Activated T-cell treated with anti-CD3 and anti-CD28 coated beads, Interleukin-2, amount 50 U/mL, for 4 hours (primary cell): ENCODE results near the gene FLCN. TPM values are rescaled to one million over a fixed set of nuclear protein-coding genes. Genes with fewer than 3 reads are reported as not detected.
"Not testable (repeated sequence)": the region's sequence is repeated elsewhere in the genome, so short reads cannot be mapped to it uniquely, and the experiment has no call there.

Source experiments
- ATAC-seq, 2 donors: fragments of 200-7000 bp; cut with Tn5 transposase; one replicate each; pipeline ENCODE4 v1.10.0; 2021
- DNase-seq: peaks from one replicate; pipeline ENCODE4 v3.0.0-alpha.2; 2020
- H3K27me3 Mint-ChIP-seq: one replicate; pipeline ENCODE4 v1.8.0; 2021; ENCODE audit warnings: low read depth, mixed read lengths
- H3K36me3 Mint-ChIP-seq: one replicate; pipeline ENCODE4 v1.8.0; 2022; ENCODE audit warnings: mixed read lengths; ENCODE audit not compliant: insufficient read depth
- H3K4me1 Mint-ChIP-seq: one replicate; pipeline ENCODE4 v1.8.0; 2021; ENCODE audit warnings: low read depth, mixed read lengths
- H3K4me3 Mint-ChIP-seq: one replicate; pipeline ENCODE4 v1.8.0; 2021; ENCODE audit warnings: mild to moderate bottlenecking, moderate library complexity, mixed read lengths
- H3K9me3 Mint-ChIP-seq: one replicate; pipeline ENCODE4 v1.8.0; 2021; ENCODE audit warnings: mixed read lengths
- total RNA-seq, 3 donors: library from RNA; stranded (reverse); gene quantifications; one replicate each; pipeline ENCODE4 v1.2.1, GENCODE V29; 2021

Gene FLCN
- total RNA-seq, 3 donors from 2014 or later, result 15.6 to 27.0 (median 25.6) TPM

DNA sequence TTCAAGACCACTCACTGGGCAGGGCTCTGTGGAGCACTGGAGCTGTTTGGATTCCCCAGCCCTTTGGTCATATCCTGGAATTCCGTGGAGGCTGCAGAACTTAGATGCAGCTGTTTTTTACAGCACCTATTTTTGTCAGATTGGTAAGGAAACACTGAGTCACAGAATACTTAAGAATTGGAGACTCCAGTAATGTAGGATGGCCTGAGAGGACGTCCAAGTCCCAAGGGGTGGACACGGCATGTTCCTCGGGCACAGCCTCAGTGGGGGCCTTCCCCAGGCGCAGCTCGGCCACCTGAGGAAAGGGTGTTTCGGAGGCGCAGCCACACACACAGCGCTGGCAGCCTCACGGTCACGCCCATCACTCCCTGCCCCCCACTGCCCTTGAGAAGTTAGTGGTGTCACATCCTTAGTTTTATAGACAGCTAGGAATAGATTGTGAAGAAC lies 45.6 kb downstream of the FLCN start:
- ATAC-seq, result no peak
- Mint-ChIP-seq H3K27me3 (no peaks in the 10 kb centered on the region), H3K36me3 (peaks cover 3% of the 10 kb centered on the region), H3K4me3 (no peak overlapping the region), H3K9me3 (no peaks in the 10 kb centered on the region), H3K4me1 (peaks cover 13% of the 10 kb centered on the region)
- DNase-seq, result no peak

DNA sequence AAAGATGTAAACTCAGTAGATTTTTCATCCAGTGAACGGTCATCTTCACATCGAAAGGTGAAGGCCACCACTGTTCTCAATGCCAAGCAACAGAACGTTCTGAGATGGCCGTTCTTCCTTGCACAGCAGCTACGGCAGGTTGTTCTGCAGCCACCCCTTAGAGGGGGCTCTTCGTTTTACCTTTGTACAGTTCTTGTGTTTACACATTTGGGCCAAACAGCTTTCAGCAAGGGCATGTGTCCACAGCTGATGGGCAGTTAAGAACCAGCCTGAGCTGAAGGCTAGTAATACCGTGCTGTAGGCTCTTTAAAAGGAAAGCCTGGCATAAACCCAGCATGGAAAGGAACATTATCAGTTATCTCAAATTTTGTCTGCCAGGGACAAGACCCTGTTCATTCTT lies 46.8 kb downstream of the FLCN start:
- ATAC-seq (no peak), DNase-seq (no peak)
- Mint-ChIP-seq H3K4me3 (no peak overlapping the region), H3K36me3 (peaks cover 9% of the 10 kb centered on the region), H3K9me3 (no peaks in the 10 kb centered on the region), H3K27me3 (no peaks in the 10 kb centered on the region), H3K4me1 (peaks cover 25% of the 10 kb centered on the region)

DNA sequence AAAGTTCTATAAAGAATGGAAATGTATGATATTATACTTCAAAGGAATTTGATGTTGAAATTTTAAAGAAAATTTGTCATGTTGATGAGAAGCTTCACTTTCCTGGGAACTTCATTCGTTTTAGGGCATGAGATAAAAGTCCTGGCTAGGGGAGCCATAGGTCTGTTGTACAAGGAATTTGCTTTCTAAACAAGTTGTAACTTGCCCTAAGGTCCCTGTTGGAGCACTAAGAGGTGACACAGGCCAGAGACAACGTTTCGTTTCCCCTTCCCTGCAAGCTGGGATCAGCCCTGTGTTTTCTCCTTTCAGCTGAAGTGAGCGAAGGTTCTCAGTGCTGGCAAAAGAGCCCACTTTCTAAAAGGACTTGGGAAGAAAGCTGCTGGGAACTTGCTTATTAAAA lies 47.4 kb downstream of the FLCN start:
- no peaks in the 10 kb centered on the region for H3K9me3 Mint-ChIP-seq
- H3K4me3 Mint-ChIP-seq, result no peak overlapping the region
- H3K36me3 Mint-ChIP-seq, result peaks cover 9% of the 10 kb centered on the region
- H3K4me1 Mint-ChIP-seq, result peaks cover 31% of the 10 kb centered on the region
- DNase-seq, result no peak
- no peaks in the 10 kb centered on the region for H3K27me3 Mint-ChIP-seq
- ATAC-seq, result no peak

- DNase-seq (no peak), ATAC-seq (no peak)
- Mint-ChIP-seq H3K4me3 (no peak overlapping the region), H3K4me1 (peaks cover 41% of the 10 kb centered on the region), H3K36me3 (peaks cover 9% of the 10 kb centered on the region), H3K9me3 (no peaks in the 10 kb centered on the region), H3K27me3 (no peaks in the 10 kb centered on the region)
Measured at GRCh38 chr17:17188586-17188985, 48.4 kb downstream of the FLCN start.

- Mint-ChIP-seq H3K4me1 (peaks cover 56% of the 10 kb centered on the region), H3K9me3 (no peaks in the 10 kb centered on the region), H3K36me3 (peaks cover 13% of the 10 kb centered on the region), H3K4me3 (no peak overlapping the region), H3K27me3 (no peaks in the 10 kb centered on the region)
- DNase-seq (no peak), ATAC-seq (no peak)
Measured at GRCh38 chr17:17186551-17187505, 50.1 kb downstream of the FLCN start.

DNA sequence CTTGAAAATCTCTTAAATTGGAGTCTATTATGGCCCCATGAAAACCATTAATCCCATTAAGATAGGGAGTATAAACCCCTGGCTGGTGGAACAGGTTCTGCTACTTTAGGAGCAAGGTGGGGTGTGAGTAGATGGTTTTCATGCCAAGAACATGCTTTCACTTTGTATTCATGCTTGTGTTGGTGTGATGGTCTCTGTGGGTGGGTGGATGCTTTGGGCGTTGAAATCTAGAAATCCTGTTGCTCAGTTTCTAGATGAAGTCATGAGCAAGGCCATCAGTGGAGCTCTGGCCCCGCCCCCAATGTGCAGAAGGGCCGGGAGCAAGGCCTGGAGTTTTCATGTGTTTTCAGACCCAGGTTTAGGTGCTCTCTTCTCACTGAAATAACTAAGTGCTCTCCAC lies 50.9 kb downstream of the FLCN start:
- H3K36me3 Mint-ChIP-seq, result peaks cover 13% of the 10 kb centered on the region
- H3K9me3 Mint-ChIP-seq, result no peaks in the 10 kb centered on the region
- H3K27me3 Mint-ChIP-seq, result no peaks in the 10 kb centered on the region
- H3K4me1 Mint-ChIP-seq, result peaks cover 61% of the 10 kb centered on the region
- ATAC-seq (peak; percentile 61 to 70), DNase-seq (no peak)
- no peak overlapping the region for H3K4me3 Mint-ChIP-seq

- Mint-ChIP-seq H3K36me3 (peaks cover 20% of the 10 kb centered on the region), H3K4me1 (peaks cover 68% of the 10 kb centered on the region), H3K4me3 (peak overlapping the region; percentile 16)
- H3K9me3 Mint-ChIP-seq, ATAC-seq, H3K27me3 Mint-ChIP-seq, DNase-seq: not testable (repeated sequence)
Measured at GRCh38 chr17:17184985-17185757, 51.8 kb downstream of the FLCN start.

- H3K9me3 Mint-ChIP-seq, result no peaks in the 10 kb centered on the region
- peaks cover 23% of the 10 kb centered on the region for H3K36me3 Mint-ChIP-seq
- H3K27me3 Mint-ChIP-seq, result no peaks in the 10 kb centered on the region
- H3K4me3 Mint-ChIP-seq, result no peak overlapping the region
- ATAC-seq (no peak), DNase-seq (no peak)
- peaks cover 80% of the 10 kb centered on the region for H3K4me1 Mint-ChIP-seq
Measured at GRCh38 chr17:17183744-17184143, 53.2 kb downstream of the FLCN start.

DNA sequence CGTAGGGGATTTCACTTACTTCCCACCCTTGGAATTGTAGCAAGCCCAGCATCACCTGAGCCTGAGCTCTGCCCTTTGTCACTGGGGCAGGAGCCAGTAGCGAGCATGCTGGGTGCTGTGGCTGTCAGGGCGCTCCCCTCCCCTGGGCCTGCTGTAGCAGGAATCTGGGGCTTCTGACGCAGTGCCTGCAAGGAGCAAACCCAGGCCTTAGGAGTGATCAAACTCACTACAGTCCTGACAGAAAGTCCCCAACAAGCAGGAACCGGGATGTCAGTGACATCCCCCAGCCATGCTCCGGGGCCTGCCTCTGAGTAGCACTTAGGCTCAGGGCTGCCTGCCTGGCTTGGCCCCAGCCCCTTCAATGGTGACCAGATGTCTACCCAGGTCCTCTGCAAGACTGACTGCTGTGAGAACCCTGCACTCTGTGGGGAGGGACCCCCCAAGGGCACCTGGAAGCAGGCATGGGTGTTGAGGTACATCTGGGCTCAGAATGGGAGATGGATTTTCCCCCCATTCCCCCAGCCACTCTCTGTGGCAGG lies 54.3 kb downstream of the FLCN start:
- Mint-ChIP-seq H3K4me3 (peak overlapping the region; percentile 65), H3K4me1 (peaks cover 87% of the 10 kb centered on the region), H3K36me3 (peaks cover 25% of the 10 kb centered on the region), H3K9me3 (no peaks in the 10 kb centered on the region), H3K27me3 (no peaks in the 10 kb centered on the region)
- DNase-seq (no peak), ATAC-seq (no peak)

GRCh38 chr17:17181666-17182597 lies 55.0 kb downstream of the FLCN start:
- no peaks in the 10 kb centered on the region for H3K9me3 Mint-ChIP-seq
- peaks cover 94% of the 10 kb centered on the region for H3K4me1 Mint-ChIP-seq
- ATAC-seq, result peak; percentile 23 to 25
- H3K27me3 Mint-ChIP-seq, result no peaks in the 10 kb centered on the region
- peaks cover 29% of the 10 kb centered on the region for H3K36me3 Mint-ChIP-seq
- DNase-seq, result no peak
- peak overlapping the region; percentile 65 for H3K4me3 Mint-ChIP-seq

GRCh38 chr17:17180741-17181525 lies 56.0 kb downstream of the FLCN start:
- no peaks in the 10 kb centered on the region for H3K9me3 Mint-ChIP-seq
- DNase-seq (no peak), ATAC-seq (no peak)
- H3K27me3 Mint-ChIP-seq, result no peaks in the 10 kb centered on the region
- peak overlapping the region; percentile 22 for H3K4me3 Mint-ChIP-seq
- peaks cover 32% of the 10 kb centered on the region for H3K36me3 Mint-ChIP-seq
- peaks cover 92% of the 10 kb centered on the region for H3K4me1 Mint-ChIP-seq

DNA sequence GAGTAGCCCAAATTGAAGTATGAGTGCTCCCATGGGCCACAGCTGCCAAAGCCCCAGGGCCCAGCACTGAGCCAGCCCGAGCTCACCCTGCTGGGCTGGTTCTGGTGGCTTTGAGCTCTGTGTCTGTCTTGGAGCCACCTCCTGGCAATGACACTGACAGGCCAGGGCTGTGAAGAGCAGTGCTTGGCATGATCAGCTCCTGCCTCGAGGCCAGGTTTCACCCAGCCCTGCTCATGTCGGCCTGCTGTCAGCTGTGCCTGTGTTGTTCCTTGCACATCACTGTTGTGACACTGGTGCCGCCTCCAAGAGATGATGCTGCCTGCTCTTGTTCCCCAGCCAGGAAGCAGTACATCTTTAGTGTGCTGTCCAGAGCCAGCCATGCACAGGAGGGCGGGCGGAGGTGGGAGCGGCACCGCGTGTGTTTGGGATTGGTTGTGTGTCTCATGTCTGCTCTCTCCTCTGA lies 56.8 kb downstream of the FLCN start:
- peak overlapping the region; percentile 41 for H3K4me3 Mint-ChIP-seq
- ATAC-seq (peak in 1 of 2 donors; percentile 9), DNase-seq (no peak)
- H3K27me3 Mint-ChIP-seq, result no peaks in the 10 kb centered on the region
- no peaks in the 10 kb centered on the region for H3K9me3 Mint-ChIP-seq
- H3K4me1 Mint-ChIP-seq, result peaks cover 92% of the 10 kb centered on the region
- peaks cover 26% of the 10 kb centered on the region for H3K36me3 Mint-ChIP-seq

DNA sequence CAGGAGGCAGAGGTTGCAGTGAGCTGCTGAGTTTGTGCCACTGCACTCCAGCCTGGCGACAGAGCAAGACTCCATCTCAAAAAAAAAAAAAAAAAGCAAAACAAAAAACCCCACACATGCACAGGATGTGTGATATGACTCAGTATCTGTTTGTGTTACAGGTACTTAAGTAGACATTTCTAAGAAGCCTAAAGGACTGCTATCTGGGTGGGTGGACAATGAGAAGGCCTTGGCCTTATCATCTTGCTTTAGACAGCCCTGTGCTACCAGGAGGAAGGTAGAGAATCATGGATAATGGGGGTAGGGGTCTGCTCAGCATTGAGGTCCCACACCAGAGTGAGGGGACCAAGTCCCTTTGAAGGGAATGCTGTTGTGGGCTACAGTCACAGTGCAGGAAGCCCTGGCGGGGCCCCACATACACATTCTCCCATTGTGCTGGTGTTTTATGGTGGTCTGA lies 57.6 kb downstream of the FLCN start:
- Mint-ChIP-seq H3K9me3 (no peaks in the 10 kb centered on the region), H3K27me3 (no peaks in the 10 kb centered on the region), H3K4me1 (peaks cover 91% of the 10 kb centered on the region), H3K4me3 (peak overlapping the region; percentile 41), H3K36me3 (peaks cover 26% of the 10 kb centered on the region)
- ATAC-seq (peak; percentile 67 to 72), DNase-seq (no peak)
